T-helper 1 cell treated with Interleukin-12 subunit alpha and Interleukin-12 subunit beta and Interleukin-4 antibody, amounts not matched to agents 30 ng/mL and 1 ng/mL, for 36 hours (primary cell): Measurements from ENCODE around the gene SNX14. TPM values are rescaled to one million over a fixed set of nuclear protein-coding genes. Genes with fewer than 3 reads are reported as not detected.
"Not testable (repeated sequence)": the region's sequence is repeated elsewhere in the genome, so short reads cannot be mapped to it uniquely, and the experiment has no call there.

Source experiments
- intact Hi-C: fragments of 100-400 bp; cut with micrococcal nuclease; formaldehyde crosslinking; loops from one replicate; pipeline ENCODE4 v1.15.1; 2024
- total RNA-seq: library from RNA; stranded (reverse); gene quantifications from 2 replicates; pipeline ENCODE4 v1.2.3, GENCODE V29; 2022

The SNX14 gene
- total RNA-seq, 1 donor from 2014 or later = 42.7 TPM

DNA sequence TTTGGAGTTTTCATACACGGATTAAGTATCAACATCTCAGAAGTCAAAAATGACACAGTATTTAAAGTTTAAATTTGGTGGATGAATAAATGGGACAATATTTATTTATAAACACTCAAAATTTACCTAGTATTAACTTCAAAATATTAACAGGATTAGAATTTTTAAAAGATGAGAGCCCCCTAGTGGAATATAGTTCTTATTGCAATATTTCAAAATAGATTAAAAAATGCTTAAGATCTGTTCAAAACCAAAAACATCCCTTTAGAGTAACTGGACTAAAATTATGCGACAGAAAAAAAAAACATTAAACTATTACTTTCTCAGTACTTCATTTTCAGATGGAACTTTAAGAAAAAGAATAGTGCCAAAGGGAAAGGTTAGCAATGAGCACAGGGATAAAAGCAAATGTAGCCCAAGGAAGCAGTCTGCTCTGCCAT lies 56.6 kb downstream of the SNX14 start:
- intact Hi-C loops = loop anchor here (1.0 to 5.0 kb wide), 3 partner anchors 54 to 182 kb away; no protein-coding TSS in a partner anchor

DNA sequence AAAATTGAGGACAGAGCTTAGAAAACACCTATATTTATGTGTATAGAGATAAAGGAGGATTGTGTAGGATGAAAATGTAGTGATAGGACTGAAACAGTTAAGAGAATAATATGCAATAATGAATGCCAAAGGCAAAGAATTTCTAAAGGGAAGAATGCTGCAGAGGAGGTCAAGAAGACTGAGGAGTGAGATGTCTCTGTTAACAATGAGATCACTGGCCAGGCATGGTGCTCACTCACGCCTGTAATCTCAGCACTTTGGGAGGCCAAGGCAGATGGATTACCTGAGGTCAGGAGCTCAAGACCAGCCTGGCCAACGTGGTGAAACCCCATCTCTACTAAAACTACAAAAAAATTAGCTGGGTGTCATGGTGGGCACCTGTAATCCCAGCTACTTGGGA lies 69.4 kb downstream of the SNX14 start:
- intact Hi-C loops = not testable (repeated sequence)

DNA sequence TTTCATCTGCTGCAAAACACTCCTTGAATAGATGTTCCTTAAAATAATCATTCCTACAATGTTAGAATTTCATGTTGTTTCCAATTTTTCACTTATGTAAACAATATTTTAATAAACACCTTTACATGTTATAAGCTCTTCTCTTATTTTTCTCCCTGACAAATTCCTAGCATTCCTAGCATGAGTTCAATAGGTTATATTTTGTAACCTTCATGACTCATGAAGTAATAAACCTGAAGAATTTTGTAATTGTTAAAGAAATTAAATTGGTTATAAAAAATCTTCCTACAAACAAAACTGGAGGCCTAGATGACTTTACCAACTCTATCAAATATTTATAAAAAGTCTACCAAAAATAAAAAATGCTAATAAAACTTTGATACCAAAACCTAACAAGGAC lies 77.5 kb downstream of the SNX14 start:
- intact Hi-C loops = no loop called here

DNA sequence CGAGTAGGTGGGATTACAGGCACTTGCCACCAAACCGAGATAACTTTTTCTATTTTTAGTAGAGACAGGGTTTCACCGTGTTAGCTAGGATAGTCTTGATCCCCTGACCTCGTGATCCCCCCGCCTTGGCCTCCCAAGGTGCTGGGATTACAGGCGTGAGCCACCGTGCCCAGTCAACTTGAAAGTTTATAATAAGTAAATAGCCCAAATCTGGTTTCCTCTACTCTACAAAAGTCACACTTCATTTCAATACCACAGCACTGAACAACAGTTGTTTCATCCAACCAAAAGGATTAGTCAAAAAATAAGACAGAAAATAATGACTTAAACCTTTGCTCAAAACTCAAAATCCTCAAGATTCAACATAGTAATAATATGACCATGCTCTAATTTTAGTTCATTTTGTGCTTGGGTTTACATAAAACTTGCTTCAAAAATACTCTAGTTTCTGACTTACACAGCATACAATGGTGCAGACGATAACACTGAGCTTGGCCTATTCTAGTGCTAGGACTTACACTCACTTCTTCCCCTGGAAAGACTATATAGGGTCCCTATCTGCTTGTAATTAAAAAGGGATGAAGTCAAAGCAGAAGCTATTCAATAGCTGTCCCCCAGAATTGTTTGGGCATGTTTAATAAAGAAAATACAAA lies 87.1 kb downstream of the SNX14 start:
- intact Hi-C loops = no loop called here

DNA sequence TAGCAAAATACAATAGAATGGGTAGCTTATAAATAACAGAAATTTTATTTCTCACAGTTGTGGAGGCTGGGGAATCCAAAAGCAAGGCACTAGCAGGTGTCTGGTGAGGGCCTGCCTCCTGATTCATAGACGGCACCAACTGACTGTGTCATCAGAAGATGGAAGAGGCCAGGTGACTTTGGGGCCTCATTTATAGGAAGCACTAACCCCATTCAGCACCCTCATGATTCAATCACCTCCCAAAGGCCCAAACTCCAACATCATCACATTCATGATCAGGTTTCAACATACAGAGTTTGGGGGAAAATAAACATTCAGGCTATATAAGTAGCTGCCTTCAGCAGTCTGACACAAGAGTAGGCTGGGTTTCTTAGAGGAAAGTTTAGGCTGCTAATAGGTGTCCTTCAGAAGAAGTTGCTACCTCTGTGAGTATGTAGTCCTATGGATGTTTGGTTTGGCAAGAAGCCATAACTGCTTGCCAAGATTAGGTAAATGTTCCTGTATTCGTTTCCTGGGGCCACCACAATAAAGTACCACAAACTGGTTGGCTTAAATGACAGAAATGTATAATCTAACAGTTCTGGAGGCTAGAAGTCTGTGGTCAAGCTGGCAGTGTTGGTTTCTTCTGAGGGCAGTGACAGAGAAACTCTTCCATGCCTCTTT lies 94.9 kb downstream of the SNX14 start:
- intact Hi-C loops = no loop called here

DNA sequence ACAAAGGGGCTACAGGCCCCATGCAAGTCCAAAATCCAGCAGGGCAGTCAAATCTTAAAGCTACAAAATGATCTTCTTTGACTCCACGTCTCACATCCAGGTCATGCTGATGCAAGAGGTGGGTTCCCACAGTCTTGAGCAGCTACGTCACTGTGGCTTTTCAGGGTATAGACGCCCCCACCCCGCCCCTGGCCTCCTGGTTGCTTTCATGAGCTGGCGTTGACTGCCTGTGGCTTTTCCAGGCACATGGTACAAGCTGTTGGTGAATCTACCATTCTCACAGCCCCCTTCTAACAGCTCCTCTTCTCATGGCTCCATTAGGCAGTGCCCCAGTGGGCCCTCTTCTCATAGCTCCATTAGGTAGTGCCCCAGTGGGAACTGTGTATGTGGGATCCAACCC lies 96.8 kb downstream of the SNX14 start:
- intact Hi-C loops = no loop called here

DNA sequence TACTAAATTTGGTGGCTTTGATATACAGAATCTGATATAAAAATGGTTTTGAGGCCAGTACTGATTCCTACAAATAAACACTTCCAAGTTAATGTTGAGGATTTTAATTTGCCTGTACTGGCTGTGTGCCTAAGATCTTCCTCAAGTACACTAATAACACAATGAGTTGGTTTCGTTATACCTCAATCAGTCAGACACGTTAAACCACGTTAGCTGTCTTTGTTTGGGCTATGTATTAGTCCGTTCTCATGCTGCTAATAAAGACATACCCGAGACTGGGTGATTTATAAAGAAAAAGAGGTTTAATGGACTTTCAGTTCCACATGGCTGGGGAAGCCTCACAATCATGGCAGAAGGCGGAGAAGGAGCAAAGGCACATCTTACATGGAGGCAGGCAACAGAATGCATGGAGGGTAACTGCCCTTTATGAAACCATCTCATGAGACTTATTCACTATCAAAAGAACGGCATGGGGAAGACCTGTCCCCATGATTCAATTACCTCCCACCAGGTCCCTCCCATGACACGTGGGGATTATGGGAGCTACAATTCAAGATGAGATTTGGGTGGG lies 97.6 kb downstream of the SNX14 start:
- intact Hi-C loops = no loop called here

DNA sequence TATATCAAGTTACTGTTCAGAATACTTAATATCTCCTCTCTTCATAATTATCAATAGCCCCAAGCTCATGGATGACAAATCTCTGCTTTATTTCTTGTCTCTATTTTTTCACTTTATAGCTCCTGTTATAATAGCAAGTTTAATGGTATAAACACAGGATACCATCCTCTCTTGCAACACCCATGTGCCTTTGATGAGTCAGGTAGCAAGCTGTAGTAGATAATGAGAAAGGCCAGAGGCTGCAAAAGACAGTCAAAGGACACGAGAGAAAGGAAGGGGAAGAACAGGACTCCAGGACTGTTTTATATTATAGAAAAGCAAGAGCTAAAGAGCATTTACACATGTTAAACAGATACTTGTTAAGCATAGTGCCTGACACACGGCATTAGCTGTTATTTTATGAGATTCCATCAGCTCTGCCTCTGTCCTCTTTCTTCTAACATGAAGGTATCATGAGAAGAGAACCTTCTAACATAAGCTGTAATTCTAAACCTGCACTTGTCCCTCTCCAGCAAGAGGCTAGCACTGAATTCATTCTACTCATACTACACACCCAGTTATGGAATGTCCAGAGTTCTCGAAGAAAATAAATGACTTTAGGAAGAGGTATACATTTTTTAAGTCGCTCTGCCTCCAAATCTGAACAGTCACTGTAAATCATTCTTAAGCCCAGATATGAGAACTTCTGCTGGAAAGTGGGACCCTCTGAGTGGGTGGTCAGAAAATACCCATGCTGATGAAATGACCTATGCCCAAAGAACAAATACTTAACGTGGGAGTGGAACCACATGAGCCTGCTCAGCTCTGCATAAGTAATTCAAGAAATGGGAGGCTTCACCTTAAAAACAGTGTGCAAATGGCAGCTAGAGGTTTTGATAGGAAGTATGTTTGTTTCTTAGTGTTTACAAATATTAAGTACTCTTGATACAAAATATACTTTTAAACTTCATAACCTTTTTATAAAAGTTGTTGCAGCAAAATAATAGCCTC lies 98.8 kb downstream of the SNX14 start:
- intact Hi-C loops = no loop called here

DNA sequence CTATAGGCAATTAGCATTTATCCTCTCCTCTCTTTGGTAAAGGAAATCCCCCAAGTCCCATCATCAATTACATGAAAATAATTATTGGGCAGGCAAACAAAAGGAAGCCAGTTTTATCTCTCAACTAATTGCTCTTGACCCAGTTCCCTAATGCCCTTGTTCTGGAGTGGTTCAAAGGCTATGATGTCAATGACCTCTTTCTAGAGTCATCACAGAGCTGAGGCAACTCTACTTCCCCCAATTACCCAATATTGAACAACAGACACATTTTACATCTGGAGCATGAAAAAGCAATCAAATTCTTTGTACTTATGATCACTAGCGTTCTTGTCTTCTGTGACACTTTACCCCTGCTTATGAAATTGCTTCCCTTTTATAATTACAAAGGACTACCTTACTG lies 100.3 kb downstream of the SNX14 start:
- intact Hi-C loops = no loop called here

DNA sequence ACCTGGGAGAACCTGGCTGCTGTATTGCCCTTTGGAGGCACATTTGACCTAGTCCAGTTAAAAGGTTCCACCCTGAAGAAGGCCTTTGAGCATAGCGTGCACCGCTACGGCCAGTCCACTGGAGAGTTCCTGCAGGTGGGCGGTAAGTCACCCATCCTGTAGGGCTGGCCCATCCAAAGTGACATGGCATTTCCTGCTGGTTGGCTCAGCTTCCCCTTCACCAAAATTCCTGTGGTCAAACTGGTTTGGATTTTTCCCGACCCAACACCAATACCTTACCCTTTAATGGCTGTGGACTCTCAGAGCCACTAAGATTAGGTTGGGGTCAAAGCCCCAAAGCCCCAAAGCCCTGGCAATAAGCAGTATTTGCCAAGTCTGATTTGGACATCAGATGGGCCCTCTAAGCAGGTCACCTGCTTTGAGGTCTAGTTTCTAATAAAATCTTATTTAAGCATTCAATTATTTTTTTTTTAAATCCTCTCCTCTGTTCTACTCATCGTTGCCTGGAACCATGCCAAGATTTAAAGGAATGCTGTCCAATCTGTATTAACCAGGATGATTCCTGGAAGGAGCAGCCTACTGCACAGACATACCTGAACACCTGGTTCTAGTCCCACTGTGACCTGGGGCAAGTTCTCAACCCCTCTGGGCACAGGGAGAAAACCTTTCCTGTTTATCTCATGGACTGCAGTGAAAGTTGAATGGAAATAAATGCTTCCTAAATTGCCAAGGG lies 103.0 kb downstream of the SNX14 start:
- intact Hi-C loops = no loop called here

DNA sequence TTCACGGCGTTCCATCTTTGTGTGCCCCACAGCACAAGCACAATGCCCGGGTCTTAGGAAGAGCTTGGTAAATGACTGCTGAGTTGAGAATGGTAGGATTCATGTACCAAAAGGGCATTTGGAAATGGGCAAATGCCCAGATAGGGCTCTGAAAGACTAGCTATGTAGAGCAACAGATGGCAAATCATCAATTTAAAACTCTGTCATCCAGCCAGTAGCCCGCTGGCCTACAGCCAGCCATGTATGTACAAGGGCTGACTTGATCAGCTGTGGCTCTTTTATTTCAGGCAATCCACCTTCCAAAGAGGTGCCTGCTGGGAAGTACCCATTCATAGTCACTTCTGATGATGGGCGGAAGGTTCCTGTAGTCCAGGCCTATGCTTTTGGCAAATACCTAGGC lies 108.7 kb downstream of the SNX14 start:
- intact Hi-C loops = no loop called here

DNA sequence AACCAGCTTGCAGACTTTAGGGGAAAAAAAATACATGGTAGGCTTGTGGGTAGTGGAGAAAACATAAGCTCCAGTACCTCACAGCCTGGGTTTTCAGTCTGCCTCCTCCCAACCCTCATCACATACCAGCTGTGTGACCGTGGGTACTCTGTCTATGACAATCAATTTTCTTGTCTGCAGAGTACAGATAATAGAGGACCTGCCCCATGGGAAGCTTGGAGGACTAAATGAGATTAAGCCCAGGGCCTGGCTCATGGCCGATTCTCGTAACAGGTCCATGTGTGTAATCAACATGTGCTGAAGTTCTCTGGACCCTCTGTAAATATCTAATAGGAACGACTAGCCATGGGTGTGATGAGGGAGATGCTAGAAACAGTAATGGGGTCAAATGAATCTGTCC lies 109.8 kb downstream of the SNX14 start:
- intact Hi-C loops = loop anchor here (1.0 to 2.0 kb wide), 10 partner anchors 19 to 1599 kb away; partner anchors contain the start of gene NT5E

DNA sequence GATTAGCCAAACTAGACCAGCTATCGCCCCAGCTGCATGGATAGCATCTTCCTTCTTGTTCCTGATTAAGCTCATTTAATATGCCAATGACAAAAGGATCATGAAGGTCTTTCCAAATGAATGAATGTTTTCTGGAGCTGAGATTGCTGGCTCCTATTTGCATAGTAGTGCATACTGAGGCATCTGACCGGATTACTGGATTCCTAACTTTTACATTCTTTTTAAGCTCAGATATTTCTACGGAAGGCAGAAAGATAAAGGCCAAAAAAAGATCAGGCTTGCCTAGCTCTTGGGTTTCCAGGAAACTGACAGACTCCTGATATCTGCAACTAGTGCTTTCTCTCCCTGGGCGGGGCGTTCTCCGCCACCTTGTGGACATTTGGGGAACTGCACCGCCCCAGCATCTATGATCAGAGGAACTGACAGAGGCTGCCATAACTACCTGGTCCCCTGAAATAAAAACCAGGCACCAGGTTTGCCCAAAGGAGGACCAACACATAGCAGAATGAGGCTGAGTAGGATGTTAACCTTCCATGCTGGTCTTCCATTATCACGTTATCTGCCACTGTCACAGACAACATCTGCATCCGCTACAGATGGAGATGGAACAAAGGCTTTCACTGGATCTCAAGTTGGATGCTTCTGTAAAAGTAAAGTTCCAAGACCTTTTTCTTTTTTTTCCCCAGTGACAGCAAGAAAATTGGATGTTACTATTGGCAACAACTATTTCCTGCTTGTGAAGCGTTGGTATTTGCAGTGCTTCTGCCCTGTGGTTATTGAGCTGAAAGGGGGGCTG lies 110.6 kb downstream of the SNX14 start:
- intact Hi-C loops = loop anchor here (1.0 to 2.0 kb wide), 10 partner anchors 18 to 1598 kb away; partner anchors contain the start of gene NT5E

DNA sequence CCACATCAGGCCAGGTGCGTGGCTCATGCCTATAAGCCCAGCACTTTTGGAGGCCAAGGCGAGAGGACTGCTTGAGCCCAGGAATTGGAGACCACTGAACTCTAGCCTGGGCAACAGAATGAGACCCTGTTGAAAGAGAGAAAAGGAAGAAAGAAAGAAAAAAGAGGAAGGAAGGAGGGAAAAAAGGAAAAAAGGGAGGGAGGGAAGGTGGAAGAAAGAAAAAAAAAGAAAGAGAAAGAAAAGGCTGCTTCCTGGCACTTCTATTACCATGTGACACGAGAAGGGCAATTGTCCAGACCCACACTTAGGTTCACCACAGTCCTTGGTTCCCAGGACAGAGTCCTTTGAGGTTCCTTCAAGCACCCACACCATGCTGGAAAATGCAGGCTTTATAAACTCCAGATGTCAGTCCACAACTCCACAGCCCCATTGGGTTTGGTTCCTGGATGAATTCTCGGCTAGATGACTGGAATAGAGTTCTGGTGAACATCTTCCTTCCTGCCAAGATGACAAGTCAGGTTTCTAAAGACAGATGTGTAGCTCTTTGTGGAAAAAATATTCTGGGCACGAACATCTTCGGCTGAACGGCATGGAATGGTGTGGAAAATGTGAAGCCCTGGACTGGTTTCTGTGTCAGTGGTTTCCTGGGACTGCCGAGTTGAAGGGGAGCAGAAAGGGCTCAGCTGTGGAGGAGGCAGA lies 111.3 kb downstream of the SNX14 start:
- intact Hi-C loops = loop anchor here (2.0 kb wide), 2 partner anchors 82 to 1598 kb away; no protein-coding TSS in a partner anchor

DNA sequence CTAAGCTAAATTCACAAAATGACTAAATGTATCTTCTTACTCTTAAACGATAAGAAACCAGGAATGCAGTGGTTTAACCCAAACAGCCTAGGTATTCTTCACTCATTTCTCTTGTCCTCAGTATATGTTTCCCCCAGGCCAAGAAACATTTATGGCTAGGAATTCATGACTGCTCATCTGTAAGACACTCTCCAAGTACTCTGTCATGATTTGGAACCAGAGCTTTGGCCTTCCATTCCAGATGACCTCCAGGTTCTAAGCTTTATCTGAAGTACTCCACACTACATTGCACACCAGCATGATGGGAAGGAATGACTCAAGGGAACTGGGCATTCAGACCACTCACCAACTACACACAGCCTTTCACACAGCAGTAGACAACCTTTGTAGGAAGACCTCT lies 114.5 kb downstream of the SNX14 start:
- intact Hi-C loops = no loop called here

DNA sequence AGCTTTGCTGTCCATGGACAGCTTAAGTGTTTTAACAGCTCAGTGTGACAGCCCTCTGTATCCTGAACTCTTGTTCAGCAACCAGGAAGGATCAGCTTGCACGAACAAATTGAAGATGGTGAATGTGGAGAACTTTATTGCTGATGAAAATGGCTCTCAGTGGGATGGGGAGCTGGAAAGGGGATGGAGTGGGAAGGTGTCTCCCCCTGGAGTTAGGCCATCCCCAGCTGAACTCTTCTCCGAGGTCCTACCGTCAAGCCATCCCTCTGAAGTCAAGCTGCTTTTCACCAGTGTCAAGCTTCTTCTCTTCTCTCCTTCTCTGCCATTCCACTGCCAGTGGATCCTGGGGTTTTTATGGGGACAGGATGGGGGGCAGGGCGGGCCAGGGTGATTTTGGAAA lies 117.1 kb downstream of the SNX14 start:
- intact Hi-C loops = no loop called here

DNA sequence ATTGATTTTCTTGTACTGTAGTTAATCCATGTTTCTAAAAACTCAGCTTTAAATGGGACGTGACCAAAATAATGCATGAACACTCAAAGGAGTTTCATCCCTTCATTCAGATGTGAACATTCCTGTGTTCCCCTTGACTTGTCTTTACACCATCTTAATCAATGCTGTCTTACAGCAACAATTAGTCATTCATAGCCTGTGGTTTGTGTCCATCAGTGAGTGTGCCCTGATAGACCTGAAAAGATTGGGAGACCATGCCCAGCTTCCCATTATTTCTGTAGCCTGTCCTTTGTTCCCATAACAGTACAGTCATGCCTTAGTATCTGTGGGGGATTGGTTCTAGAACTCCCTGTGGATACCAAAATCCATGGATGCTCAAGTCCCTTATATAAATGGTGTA lies 119.9 kb downstream of the SNX14 start:
- intact Hi-C loops = no loop called here

DNA sequence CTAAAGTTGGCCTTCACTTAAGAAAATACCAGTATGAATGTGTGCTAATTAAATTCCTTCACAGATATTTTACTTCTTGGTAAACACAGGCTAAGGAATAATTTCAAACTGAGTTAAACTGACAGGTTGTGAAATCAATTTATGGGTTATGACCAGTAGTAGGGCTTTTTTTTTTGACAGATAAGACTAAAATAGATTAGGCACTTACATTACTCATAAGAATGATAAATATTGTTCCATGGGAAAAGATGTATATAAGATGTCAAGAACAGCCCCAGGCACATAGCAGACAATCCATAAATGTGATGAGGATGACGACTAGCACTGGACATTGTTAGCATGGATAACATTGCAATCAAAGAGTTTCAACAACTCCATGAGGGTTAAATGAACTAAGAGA lies 120.9 kb downstream of the SNX14 start:
- intact Hi-C loops = no loop called here

DNA sequence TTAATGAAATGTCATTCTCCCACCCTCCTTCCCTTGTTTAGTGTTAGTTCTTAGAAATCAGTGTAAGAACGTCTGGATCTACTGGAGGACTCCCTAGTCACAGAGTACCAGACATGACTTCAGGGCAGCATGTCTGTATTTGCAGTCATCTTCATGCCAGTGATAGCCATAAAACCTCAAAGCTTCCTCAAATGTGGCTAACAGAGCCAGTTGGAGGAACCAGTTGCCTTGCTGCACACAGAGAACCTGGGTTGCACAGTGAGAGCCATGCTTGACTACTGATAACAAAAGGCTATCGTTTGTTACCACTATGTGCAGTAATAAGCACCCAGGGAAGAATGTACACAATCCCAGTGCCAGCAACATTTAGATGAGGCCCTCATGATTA lies 123.6 kb downstream of the SNX14 start:
- intact Hi-C loops = no loop called here
